ENCODE measurements around the gene STEAP1B. TPM values are rescaled to one million over a fixed set of nuclear protein-coding genes. Genes with fewer than 3 reads are reported as not detected.

Gene STEAP1B
- total RNA-seq, 1 donor from 2014 or later = 0.58 TPM

- no peak for DNase-seq (ENCODE audit: low spot score in 2 of 2, unreplicated experiment in 2 of 2)
- H3K36me3 Mint-ChIP-seq = no peaks in the 10 kb centered on the region
- H3K27me3 Mint-ChIP-seq (ENCODE audit: low read depth) = no peaks in the 10 kb centered on the region
- H3K4me1 Mint-ChIP-seq = peaks cover 17% of the 10 kb centered on the region
- TF ChIP-seq CTCF (IDR thresholded peaks at IDR 0.05; ENCODE audit: unreplicated experiment) = no peak
- H3K4me3 Mint-ChIP-seq = no peak overlapping the region
- H3K27ac Mint-ChIP-seq = no peak overlapping the region
- no peaks in the 10 kb centered on the region for H3K9me3 Mint-ChIP-seq
Observed at GRCh38 chr7:22390516-22390915, 109.5 kb downstream of the STEAP1B start.

- Mint-ChIP-seq H3K9me3 (no peaks in the 10 kb centered on the region), H3K27me3 (ENCODE audit: low read depth) (no peaks in the 10 kb centered on the region), H3K36me3 (no peaks in the 10 kb centered on the region), H3K27ac (no peak overlapping the region), H3K4me1 (peaks cover 17% of the 10 kb centered on the region), H3K4me3 (no peak overlapping the region)
- no peak for DNase-seq (ENCODE audit: low spot score in 2 of 2, unreplicated experiment in 2 of 2)
- no peak for TF ChIP-seq CTCF (IDR thresholded peaks at IDR 0.05; ENCODE audit: unreplicated experiment)
Observed at GRCh38 chr7:22389892-22390291, 110.1 kb downstream of the STEAP1B start.

- no peak for TF ChIP-seq CTCF (IDR thresholded peaks at IDR 0.05; ENCODE audit: unreplicated experiment)
- Mint-ChIP-seq H3K4me1 (peaks cover 2% of the 10 kb centered on the region), H3K27me3 (ENCODE audit: low read depth) (no peaks in the 10 kb centered on the region), H3K9me3 (no peaks in the 10 kb centered on the region), H3K36me3 (no peaks in the 10 kb centered on the region), H3K27ac (no peak overlapping the region), H3K4me3 (no peak overlapping the region)
- DNase-seq (ENCODE audit: low spot score in 2 of 2, unreplicated experiment in 2 of 2) = no peak
Observed at GRCh38 chr7:22387583-22387982, 112.4 kb downstream of the STEAP1B start.

- H3K9me3 Mint-ChIP-seq = no peaks in the 10 kb centered on the region
- DNase-seq (ENCODE audit: low spot score in 2 of 2, unreplicated experiment in 2 of 2) = no peak
- no peaks in the 10 kb centered on the region for H3K27me3 Mint-ChIP-seq (ENCODE audit: low read depth)
- no peak overlapping the region for H3K4me3 Mint-ChIP-seq
- no peaks in the 10 kb centered on the region for H3K36me3 Mint-ChIP-seq
- H3K4me1 Mint-ChIP-seq = peaks cover 2% of the 10 kb centered on the region
- no peak overlapping the region for H3K27ac Mint-ChIP-seq
- no peak for TF ChIP-seq CTCF (IDR thresholded peaks at IDR 0.05; ENCODE audit: unreplicated experiment)
Observed at GRCh38 chr7:22386865-22387264, 113.1 kb downstream of the STEAP1B start.

- DNase-seq (ENCODE audit: low spot score in 2 of 2, unreplicated experiment in 2 of 2) = no peak
- H3K27me3 Mint-ChIP-seq (ENCODE audit: low read depth) = no peaks in the 10 kb centered on the region
Observed at GRCh38 chr7:22386206-22386858, 113.7 kb downstream of the STEAP1B start.

More at GRCh38 chr7:22386206-22386858, 113.7 kb downstream of the STEAP1B start:
- Mint-ChIP-seq H3K36me3 (no peaks in the 10 kb centered on the region), H3K4me3 (no peak overlapping the region), H3K27ac (no peak overlapping the region), H3K4me1 (peaks cover 2% of the 10 kb centered on the region), H3K9me3 (no peaks in the 10 kb centered on the region)
- no peak for TF ChIP-seq CTCF (IDR thresholded peaks at IDR 0.05; ENCODE audit: unreplicated experiment)
